Spleen (tissue), 11 donors: Measurements from ENCODE around the gene ARMC9. TPM values are rescaled to one million over a fixed set of nuclear protein-coding genes. Genes with fewer than 3 reads are reported as not detected.

Experiments
- DNase-seq: peaks from one replicate; pipeline ENCODE4 v3.0.0-alpha.2; 2020
- H3K27ac ChIP-seq, 8 donors: fragments of 200-600 bp; sonication (generic) in 7 of 8; 1 replicate in 4 of 8; 2 replicates in 4 of 8; pipeline versions ENCODE4 v1.5.0 to v1.8.0; 2016 to 2021; ENCODE audit warnings: inconsistent platforms in 4 of 8, mild to moderate bottlenecking in 4 of 8, moderate library complexity in 1 of 8
- H3K27me3 ChIP-seq, 7 donors: fragments of 200-600 bp; sonication (generic) in 6 of 7; replicated peaks in 1 of 7; 1 replicate in 4 of 7; 2 replicates in 3 of 7; pipeline versions ENCODE4 v1.5.0 to v1.8.0; 2016 to 2021; ENCODE audit warnings: inconsistent platforms in 3 of 7, mild to moderate bottlenecking in 1 of 7
- H3K36me3 ChIP-seq, 6 donors: fragments of 200-600 bp; sonication (generic) in 5 of 6; 1 replicate in 4 of 6; 2 replicates in 2 of 6; pipeline versions ENCODE4 v1.5.0 to v1.8.0; 2016 to 2021; ENCODE audit warnings: inconsistent platforms in 2 of 6
- H3K4me1 ChIP-seq, 6 donors: fragments of 200-600 bp; sonication (generic) in 5 of 6; 1 replicate in 3 of 6; 2 replicates in 3 of 6; pipeline versions ENCODE4 v1.5.0 to v1.8.0; 2016 to 2021; ENCODE audit warnings: inconsistent platforms in 3 of 6
- H3K4me3 ChIP-seq, 8 donors: fragments of 200-600 bp; sonication (generic) in 7 of 8; 1 replicate in 4 of 8; 2 replicates in 4 of 8; pipeline versions ENCODE4 v1.5.0 to v1.8.0; 2016 to 2021; ENCODE audit warnings: inconsistent platforms in 4 of 8, mild to moderate bottlenecking in 4 of 8, moderate library complexity in 2 of 8
- H3K9me3 ChIP-seq, 8 donors: fragments of 200-600 bp; sonication (generic) in 7 of 8; 1 replicate in 4 of 8; 2 replicates in 4 of 8; pipeline versions ENCODE4 v1.5.0 to v1.8.0; 2016 to 2021; ENCODE audit warnings: inconsistent platforms in 4 of 8
- POLR2A ChIP-seq, 3 donors: fragments of 450-650 bp; IDR thresholded peaks; one replicate each; pipeline ENCODE4 v1.5.1; 2017; ENCODE audit warnings: antibody characterized with exemption in 3 of 3, mild to moderate bottlenecking in 1 of 3
- POLR2AphosphoS5 ChIP-seq, 3 donors: sonication (generic); formaldehyde crosslinking; IDR thresholded peaks; one replicate each; pipeline ENCODE4 v1.5.1; 2017; ENCODE audit warnings: antibody characterized with exemption in 3 of 3
- WGBS, 5 donors: extraction: QIAGEN DNeasy Blood & Tissue Kit in 3 of 5; methylation state at CpG; one replicate each; pipeline versions ENCODE4 v1.1.5 to v1.1.7; 2013 to 2018; 5-methylcytosine and 5-hydroxymethylcytosine counted together
- intact Hi-C: fragments of 100-400 bp; cut with DNase I; formaldehyde crosslinking; loops from one replicate; pipeline ENCODE4 v1.15.0; 2023; ENCODE audit warnings: low total_unique reads
- polyA plus RNA-seq, 3 donors: library from polyadenylated mRNA; stranded (reverse); fragments of 200-250 nt; gene quantifications; one replicate each; pipeline ENCODE4 v1.2.1, GENCODE V29; 2013
- total RNA-seq, 7 donors: library from RNA; depleted of rRNA in 3 of 7; stranded (reverse); fragments of >200 nt in 3 of 7; fragmentation: NEBNext Ultra II Directional in 4 of 7; extraction: Animal tissue kit (Norgen Biotek cat#: 25700) in 4 of 7; gene quantifications; one replicate each; pipeline versions ENCODE4 v1.1.0 to v1.2.1, GENCODE V29; 2016 to 2021
- TF ChIP-seq, protein P1 (sequence below), 11 experiments: fragments of 200-600 bp in 7 of 11; fragments of 450-650 bp in 4 of 11; sonication (generic) in 4 of 11; IDR thresholded peaks in 8 of 11; conservative IDR thresholded peaks in 3 of 11; 1 replicate in 7 of 11; 2 replicates in 4 of 11; pipeline versions ENCODE4 v1.4.0 to v1.8.0; 2016 to 2021; ENCODE audit warnings: antibody characterized with exemption in 11 of 11, inconsistent platforms in 4 of 11, mild to moderate bottlenecking in 1 of 11
- donor health status: healthy with polysubstance abuse.
- donor health status: DM: no; HTN: no; CAD: no; lungs with moderate emphysema.
- donor health status: DM: no; HTN: no; CAD: no.
- donor health status: Bipolar disorder and iron deficiency.
- donor health status: healthy.
- donor health status: DM: no; HTN: no; CAD: no.
- donor health status: DM: yes; HTN: yes; CAD: no.

The ARMC9 gene
- total and polyA plus RNA-seq, 10 donors, result 0.83 to 8.9 (median 4.7) TPM

GRCh38 chr2:231341100-231341499 lies 142.7 kb downstream of the ARMC9 start:
- TF ChIP-seq, protein P1, sequence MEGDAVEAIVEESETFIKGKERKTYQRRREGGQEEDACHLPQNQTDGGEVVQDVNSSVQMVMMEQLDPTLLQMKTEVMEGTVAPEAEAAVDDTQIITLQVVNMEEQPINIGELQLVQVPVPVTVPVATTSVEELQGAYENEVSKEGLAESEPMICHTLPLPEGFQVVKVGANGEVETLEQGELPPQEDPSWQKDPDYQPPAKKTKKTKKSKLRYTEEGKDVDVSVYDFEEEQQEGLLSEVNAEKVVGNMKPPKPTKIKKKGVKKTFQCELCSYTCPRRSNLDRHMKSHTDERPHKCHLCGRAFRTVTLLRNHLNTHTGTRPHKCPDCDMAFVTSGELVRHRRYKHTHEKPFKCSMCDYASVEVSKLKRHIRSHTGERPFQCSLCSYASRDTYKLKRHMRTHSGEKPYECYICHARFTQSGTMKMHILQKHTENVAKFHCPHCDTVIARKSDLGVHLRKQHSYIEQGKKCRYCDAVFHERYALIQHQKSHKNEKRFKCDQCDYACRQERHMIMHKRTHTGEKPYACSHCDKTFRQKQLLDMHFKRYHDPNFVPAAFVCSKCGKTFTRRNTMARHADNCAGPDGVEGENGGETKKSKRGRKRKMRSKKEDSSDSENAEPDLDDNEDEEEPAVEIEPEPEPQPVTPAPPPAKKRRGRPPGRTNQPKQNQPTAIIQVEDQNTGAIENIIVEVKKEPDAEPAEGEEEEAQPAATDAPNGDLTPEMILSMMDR (IDR thresholded peaks at IDR 0.05 in 8 of 11, conservative IDR thresholded peaks at IDR 0.05 in 3 of 11), result no peak
- TF ChIP-seq POLR2A (IDR thresholded peaks at IDR 0.05) (no peak), POLR2AphosphoS5 (IDR thresholded peaks at IDR 0.05) (no peak)
- intact Hi-C loops, result no loop called here
- no peaks in the 10 kb centered on the region for H3K27me3 ChIP-seq
- H3K4me3 ChIP-seq, result no peak overlapping the region
- peaks cover 0 to 15% (median 0%) of the 10 kb centered on the region in 6 donors for H3K4me1 ChIP-seq
- 67 to 85% (median 72%) methylated on average over 2 of the region's 2 CpGs for WGBS, 5 donors
- H3K36me3 ChIP-seq, result no peaks in the 10 kb centered on the region
- peak overlapping the region in 2 of 8 donors; percentile 70 to 74 for H3K27ac ChIP-seq
- DNase-seq, result no peak
- H3K9me3 ChIP-seq, result no peaks in the 10 kb centered on the region

GRCh38 chr2:231342061-231342711 lies 143.8 kb downstream of the ARMC9 start:
- no peak for DNase-seq
- 50 to 79% (median 69%) methylated on average over 14 of the region's 14 CpGs for WGBS, 5 donors
- H3K27me3 ChIP-seq, result no peaks in the 10 kb centered on the region
- intact Hi-C loops, result no loop called here
- H3K36me3 ChIP-seq, result no peaks in the 10 kb centered on the region
- no peak overlapping the region for H3K4me3 ChIP-seq
- no peaks in the 10 kb centered on the region for H3K9me3 ChIP-seq
- H3K4me1 ChIP-seq, result peaks cover 0 to 15% (median 0%) of the 10 kb centered on the region in 6 donors
- peak overlapping the region in 5 of 8 donors; percentile 33 to 74 (median 61) for H3K27ac ChIP-seq
- TF ChIP-seq POLR2A (IDR thresholded peaks at IDR 0.05), result no peak
- TF ChIP-seq, protein P1 (IDR thresholded peaks at IDR 0.05 in 8 of 11, conservative IDR thresholded peaks at IDR 0.05 in 3 of 11), result no peak
- no peak for TF ChIP-seq POLR2AphosphoS5 (IDR thresholded peaks at IDR 0.05)

DNA sequence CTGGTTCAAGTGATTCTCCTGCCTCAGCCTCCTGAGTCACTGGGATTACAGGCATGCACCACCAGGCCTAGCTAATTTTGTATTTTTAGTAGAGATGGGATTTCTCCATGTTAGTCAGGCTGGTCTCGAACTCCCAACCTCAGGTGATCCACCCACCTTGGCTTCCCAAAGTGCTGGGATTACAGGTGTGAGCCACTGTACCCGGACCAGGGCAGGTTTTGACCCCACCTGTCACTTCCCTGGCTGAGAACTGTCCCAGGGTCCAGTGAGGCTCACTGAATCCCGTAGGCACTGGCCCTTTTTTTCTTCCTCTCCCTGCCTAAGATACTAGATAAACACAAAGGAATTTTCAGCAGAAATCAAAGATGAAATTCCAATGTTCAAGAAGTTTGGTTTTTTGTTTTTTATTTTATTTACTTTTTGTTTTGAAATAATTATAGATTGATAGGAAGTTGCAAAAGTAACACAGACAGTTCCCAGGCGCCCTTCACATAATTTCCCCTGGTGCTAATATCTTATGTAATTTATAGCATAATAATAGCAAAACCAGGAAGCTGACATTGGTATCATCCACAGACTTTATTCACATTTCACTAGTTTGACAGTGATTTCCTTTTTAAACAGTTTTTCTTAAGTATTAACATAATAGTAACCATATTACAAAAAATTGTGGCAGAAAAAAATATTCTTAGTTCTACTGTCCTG lies 144.7 kb downstream of the ARMC9 start:
- H3K36me3 ChIP-seq, result no peaks in the 10 kb centered on the region
- no peak for DNase-seq
- H3K27me3 ChIP-seq, result no peaks in the 10 kb centered on the region
- no peak for TF ChIP-seq POLR2AphosphoS5 (IDR thresholded peaks at IDR 0.05)
- TF ChIP-seq, protein P1 (IDR thresholded peaks at IDR 0.05 in 8 of 11, conservative IDR thresholded peaks at IDR 0.05 in 3 of 11), result no peak
- no peak for TF ChIP-seq POLR2A (IDR thresholded peaks at IDR 0.05)
- H3K4me1 ChIP-seq, result peaks cover 0 to 15% (median 0%) of the 10 kb centered on the region in 6 donors
- peak overlapping the region in 6 of 8 donors; percentile 12 to 74 (median 60) for H3K27ac ChIP-seq
- H3K9me3 ChIP-seq, result no peaks in the 10 kb centered on the region
- intact Hi-C loops, result no loop called here
- H3K4me3 ChIP-seq, result no peak overlapping the region
- WGBS, 5 donors, result 67 to 86% (median 68%) methylated on average over 4 of the region's 4 CpGs

DNA sequence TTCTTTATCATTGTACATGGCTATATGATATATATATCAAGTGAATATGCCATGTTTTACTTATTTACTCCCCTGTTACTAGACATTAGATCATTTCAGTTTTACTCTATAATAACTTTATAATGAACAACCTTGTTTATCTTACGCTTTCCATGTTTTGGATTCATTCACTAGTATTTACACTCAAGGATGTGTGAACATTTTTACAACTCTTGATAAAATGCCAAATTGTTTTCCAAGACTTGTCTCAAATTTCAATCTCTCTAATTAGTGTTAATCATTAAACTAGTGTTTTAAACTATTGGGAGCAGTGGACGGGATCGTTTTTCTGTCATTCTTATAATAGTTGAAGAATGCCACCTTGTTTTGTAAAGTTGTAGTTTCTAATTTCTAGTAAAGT lies 145.6 kb downstream of the ARMC9 start:
- Histone ChIP-seq H3K27ac (peak overlapping the region in 2 of 8 donors; percentile 61 to 74), H3K36me3 (no peaks in the 10 kb centered on the region), H3K9me3 (no peaks in the 10 kb centered on the region), H3K27me3 (no peaks in the 10 kb centered on the region), H3K4me1 (peaks cover 0 to 15% (median 0%) of the 10 kb centered on the region in 6 donors), H3K4me3 (no peak overlapping the region)
- DNase-seq, result no peak
- no peak for TF ChIP-seq POLR2AphosphoS5 (IDR thresholded peaks at IDR 0.05)
- TF ChIP-seq POLR2A (IDR thresholded peaks at IDR 0.05), result no peak
- TF ChIP-seq, protein P1 (IDR thresholded peaks at IDR 0.05 in 8 of 11, conservative IDR thresholded peaks at IDR 0.05 in 3 of 11), result no peak
- 87 to 98% (median 91%) methylated on average over 3 of the region's 3 CpGs for WGBS, 5 donors
- intact Hi-C loops, result no loop called here
